Measurements from ENCODE around the gene IL18R1. TPM values are rescaled to one million over a fixed set of nuclear protein-coding genes. Genes with fewer than 3 reads are reported as not detected.

Gene IL18R1
- total and polyA plus RNA-seq, 9 of the 15 experiments (the other 6 are each of a cell fraction or from before 2014, with no cell fraction given): 0.55 to 10.0 (median 2.5) TPM

DNA sequence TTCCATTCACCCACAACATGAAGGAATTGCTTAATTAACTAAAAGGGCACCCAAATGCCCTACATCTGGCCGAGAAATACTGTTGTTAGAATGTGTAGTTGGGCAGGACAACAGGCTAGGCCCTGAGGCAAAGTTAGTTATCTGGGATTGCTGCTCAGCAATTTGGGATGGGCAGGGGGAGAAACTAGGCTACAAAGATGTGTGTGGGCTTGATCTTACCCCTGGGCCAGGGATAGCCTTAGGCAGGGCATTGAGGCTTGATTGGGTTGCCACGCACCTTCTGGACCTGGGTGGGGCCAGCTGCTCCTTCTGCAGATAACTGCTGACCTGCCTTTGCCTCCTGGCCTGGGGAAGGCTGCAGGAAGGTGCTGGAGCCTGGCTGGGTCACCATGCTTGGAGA is 76.8 kb downstream of the IL18R1 start (continued):
- TF ChIP-seq, protein P1, sequence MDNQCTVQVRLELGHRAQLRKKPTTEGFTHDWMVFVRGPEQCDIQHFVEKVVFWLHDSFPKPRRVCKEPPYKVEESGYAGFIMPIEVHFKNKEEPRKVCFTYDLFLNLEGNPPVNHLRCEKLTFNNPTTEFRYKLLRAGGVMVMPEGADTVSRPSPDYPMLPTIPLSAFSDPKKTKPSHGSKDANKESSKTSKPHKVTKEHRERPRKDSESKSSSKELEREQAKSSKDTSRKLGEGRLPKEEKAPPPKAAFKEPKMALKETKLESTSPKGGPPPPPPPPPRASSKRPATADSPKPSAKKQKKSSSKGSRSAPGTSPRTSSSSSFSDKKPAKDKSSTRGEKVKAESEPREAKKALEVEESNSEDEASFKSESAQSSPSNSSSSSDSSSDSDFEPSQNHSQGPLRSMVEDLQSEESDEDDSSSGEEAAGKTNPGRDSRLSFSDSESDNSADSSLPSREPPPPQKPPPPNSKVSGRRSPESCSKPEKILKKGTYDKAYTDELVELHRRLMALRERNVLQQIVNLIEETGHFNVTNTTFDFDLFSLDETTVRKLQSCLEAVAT (IDR thresholded peaks at IDR 0.05): no peak

DNA sequence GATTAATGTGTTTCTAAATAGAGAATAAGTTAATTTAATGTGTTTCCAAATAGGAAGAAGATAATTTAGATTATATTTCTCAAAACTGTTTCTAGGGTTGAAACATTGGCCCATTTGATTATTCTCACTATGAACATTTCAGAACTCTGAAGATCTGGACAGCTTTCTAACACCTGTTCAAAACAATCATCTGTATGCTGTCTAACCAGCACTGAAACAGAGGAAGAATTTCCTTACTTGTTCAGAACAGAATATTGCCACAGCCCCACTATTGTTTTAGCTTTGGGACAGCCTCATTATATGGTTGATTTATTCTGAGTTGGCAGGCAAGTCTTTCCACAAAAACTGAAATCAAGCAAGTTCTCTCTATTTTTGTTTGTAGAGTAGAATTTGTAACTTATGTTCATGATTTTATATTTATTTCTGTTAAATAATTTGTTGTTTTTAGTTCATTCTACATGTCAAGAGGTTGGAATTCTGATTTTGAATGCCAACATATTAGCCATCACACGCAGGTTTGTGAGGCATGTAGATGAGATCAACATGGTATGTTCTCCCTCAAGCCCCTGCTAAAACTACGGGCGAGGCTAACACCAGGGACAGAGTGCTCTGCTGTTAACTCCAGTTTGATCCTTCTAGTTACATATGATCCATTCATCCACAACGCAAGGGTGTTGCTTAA is 78.5 kb downstream of the IL18R1 start:
- no peaks in the 10 kb centered on the region for H3K9me1 ChIP-seq (ENCODE audit: control insufficient read depth, insufficient read depth, low read length)
- DNase-seq (ENCODE audit: extremely low read depth in 1 of 4, low spot score in 3 of 4) (no peak), FAIRE-seq (no peak), ATAC-seq (no peak)
- H3K4me2 ChIP-seq (ENCODE audit: insufficient read depth, low read length): no peak overlapping the region
- in situ Hi-C loops (cut with MboI): no loop called here
- ChIA-PET POLR2A (interaction anchor here (1.4 kb wide), 1 partner anchor 9 kb away, joined by 4 read pairs; no protein-coding TSS in a partner anchor), CTCF (ENCODE audit: low intra/inter-chr PET ratio) (no interaction called here)
- H3K27ac ChIP-seq (ENCODE audit: extremely low read depth, low read depth, low read length): no peak overlapping the region
- no TSS peak for BruUV-seq (replicated peaks)
- intact Hi-C loops (cut with micrococcal nuclease): no loop called here
- 63% methylated on average over 4 of the region's 4 CpGs for WGBS (ENCODE audit: insufficient coverage, low coverage, missing lambda C conversion rate)
- no peaks in the 10 kb centered on the region for H3K9me3 ChIP-seq (replicated peaks; ENCODE audit: control insufficient read depth, insufficient read depth, low read depth, low read length)
- H3K27me3 ChIP-seq (ENCODE audit: control insufficient read depth in 2 of 2, insufficient read depth in 2 of 2, low read length in 2 of 2): no peaks in the 10 kb centered on the region
- no peaks in the 10 kb centered on the region for H3K36me3 ChIP-seq (ENCODE audit: control insufficient read depth, insufficient read depth, low read length)
- peaks cover 10 to 16% of the 10 kb centered on the region in 2 experiments; a peak in 4 of 5 replicates for H3K4me1 ChIP-seq (replicated peaks in 1 of 2; ENCODE audit: control insufficient read depth in 2 of 2, insufficient read depth in 2 of 2, low read length in 2 of 2)
- no peaks in the 10 kb centered on the region for H3K79me2 ChIP-seq (ENCODE audit: control insufficient read depth, insufficient read depth, low read length)
- H2AFZ ChIP-seq (ENCODE audit: low read depth, low read length): no peak overlapping the region
- no peak overlapping the region for H3K9ac ChIP-seq (ENCODE audit: insufficient read depth in 1 of 2, low read depth in 2 of 2, low read length in 2 of 2)
- no peak overlapping the region for H3K4me3 ChIP-seq
- no peaks in the 10 kb centered on the region for H4K20me1 ChIP-seq (replicated peaks; ENCODE audit: control insufficient read depth, insufficient read depth, low read length)
- no peak for TF ChIP-seq TBP (optimal IDR thresholded peaks at IDR 0.05; ENCODE audit: low read depth, low read length)
- no peak for TF ChIP-seq TFAM (CRISPR knock-in tag; conservative IDR thresholded peaks at IDR 0.05)
- TF ChIP-seq CBFA2T3 (IDR thresholded peaks at IDR 0.05): no peak
- TF ChIP-seq, protein P2, sequence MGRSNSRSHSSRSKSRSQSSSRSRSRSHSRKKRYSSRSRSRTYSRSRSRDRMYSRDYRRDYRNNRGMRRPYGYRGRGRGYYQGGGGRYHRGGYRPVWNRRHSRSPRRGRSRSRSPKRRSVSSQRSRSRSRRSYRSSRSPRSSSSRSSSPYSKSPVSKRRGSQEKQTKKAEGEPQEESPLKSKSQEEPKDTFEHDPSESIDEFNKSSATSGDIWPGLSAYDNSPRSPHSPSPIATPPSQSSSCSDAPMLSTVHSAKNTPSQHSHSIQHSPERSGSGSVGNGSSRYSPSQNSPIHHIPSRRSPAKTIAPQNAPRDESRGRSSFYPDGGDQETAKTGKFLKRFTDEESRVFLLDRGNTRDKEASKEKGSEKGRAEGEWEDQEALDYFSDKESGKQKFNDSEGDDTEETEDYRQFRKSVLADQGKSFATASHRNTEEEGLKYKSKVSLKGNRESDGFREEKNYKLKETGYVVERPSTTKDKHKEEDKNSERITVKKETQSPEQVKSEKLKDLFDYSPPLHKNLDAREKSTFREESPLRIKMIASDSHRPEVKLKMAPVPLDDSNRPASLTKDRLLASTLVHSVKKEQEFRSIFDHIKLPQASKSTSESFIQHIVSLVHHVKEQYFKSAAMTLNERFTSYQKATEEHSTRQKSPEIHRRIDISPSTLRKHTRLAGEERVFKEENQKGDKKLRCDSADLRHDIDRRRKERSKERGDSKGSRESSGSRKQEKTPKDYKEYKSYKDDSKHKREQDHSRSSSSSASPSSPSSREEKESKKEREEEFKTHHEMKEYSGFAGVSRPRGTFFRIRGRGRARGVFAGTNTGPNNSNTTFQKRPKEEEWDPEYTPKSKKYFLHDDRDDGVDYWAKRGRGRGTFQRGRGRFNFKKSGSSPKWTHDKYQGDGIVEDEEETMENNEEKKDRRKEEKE (IDR thresholded peaks at IDR 0.05; ENCODE audit: borderline replicate concordance in 1 of 2, control insufficient read depth in 1 of 2, low read depth in 2 of 2, low read length in 1 of 2): no peak
- TF ChIP-seq, protein P3, sequence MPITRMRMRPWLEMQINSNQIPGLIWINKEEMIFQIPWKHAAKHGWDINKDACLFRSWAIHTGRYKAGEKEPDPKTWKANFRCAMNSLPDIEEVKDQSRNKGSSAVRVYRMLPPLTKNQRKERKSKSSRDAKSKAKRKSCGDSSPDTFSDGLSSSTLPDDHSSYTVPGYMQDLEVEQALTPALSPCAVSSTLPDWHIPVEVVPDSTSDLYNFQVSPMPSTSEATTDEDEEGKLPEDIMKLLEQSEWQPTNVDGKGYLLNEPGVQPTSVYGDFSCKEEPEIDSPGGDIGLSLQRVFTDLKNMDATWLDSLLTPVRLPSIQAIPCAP (CRISPR knock-in tag; IDR thresholded peaks at IDR 0.05; ENCODE audit: borderline replicate concordance): no peak
- TF ChIP-seq, protein P4, sequence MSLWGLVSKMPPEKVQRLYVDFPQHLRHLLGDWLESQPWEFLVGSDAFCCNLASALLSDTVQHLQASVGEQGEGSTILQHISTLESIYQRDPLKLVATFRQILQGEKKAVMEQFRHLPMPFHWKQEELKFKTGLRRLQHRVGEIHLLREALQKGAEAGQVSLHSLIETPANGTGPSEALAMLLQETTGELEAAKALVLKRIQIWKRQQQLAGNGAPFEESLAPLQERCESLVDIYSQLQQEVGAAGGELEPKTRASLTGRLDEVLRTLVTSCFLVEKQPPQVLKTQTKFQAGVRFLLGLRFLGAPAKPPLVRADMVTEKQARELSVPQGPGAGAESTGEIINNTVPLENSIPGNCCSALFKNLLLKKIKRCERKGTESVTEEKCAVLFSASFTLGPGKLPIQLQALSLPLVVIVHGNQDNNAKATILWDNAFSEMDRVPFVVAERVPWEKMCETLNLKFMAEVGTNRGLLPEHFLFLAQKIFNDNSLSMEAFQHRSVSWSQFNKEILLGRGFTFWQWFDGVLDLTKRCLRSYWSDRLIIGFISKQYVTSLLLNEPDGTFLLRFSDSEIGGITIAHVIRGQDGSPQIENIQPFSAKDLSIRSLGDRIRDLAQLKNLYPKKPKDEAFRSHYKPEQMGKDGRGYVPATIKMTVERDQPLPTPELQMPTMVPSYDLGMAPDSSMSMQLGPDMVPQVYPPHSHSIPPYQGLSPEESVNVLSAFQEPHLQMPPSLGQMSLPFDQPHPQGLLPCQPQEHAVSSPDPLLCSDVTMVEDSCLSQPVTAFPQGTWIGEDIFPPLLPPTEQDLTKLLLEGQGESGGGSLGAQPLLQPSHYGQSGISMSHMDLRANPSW (CRISPR knock-in tag; IDR thresholded peaks at IDR 0.05): no peak
- no peak for TF ChIP-seq ZNF175 (CRISPR knock-in tag; IDR thresholded peaks at IDR 0.05; ENCODE audit: low read depth)
- TF ChIP-seq PURB (CRISPR knock-in tag; IDR thresholded peaks at IDR 0.05; ENCODE audit: low read depth): no peak
- TF ChIP-seq HDAC8 (tag; IDR thresholded peaks at IDR 0.05): no peak
- no peak for TF ChIP-seq CREB1 (IDR thresholded peaks at IDR 0.05)
- TF ChIP-seq CREB1 (CRISPR knock-in tag; IDR thresholded peaks at IDR 0.05): no peak

Measured in K562 (cell line).